Measurements from ENCODE around the gene MACROD2. TPM values are rescaled to one million over a fixed set of nuclear protein-coding genes. Genes with fewer than 3 reads are reported as not detected.

Gene MACROD2
- total RNA-seq, 4 donors from 2014 or later, result 10.0 to 24.0 (median 17.0) TPM

GRCh38 chr20:14777591-14777990, 782.3 kb downstream of the MACROD2 start:
- H3K4me3 ChIP-seq (ENCODE audit: low read depth, poor library complexity, severe bottlenecking), result no peak overlapping the region
- intact Hi-C loops (cut with DNase I; ENCODE audit: low total_unique reads), result no loop called here
- TF ChIP-seq CTCF (IDR thresholded peaks at IDR 0.05), result no peak
- TF ChIP-seq POLR2A (IDR thresholded peaks at IDR 0.05), result no peak
- no peak for DNase-seq (ENCODE audit: low spot score in 2 of 2)
- whole genome bisulfite sequencing, 2 donors, result 77 to 78% methylated on average over 3 of the region's 3 CpGs

GRCh38 chr20:14778096-14778495, 782.8 kb downstream of the MACROD2 start:
- no peak for TF ChIP-seq CTCF (IDR thresholded peaks at IDR 0.05)
- TF ChIP-seq POLR2A (IDR thresholded peaks at IDR 0.05), result no peak
- DNase-seq (ENCODE audit: low spot score in 2 of 2), result no peak
- no peak overlapping the region for H3K4me3 ChIP-seq (ENCODE audit: low read depth, poor library complexity, severe bottlenecking)
- intact Hi-C loops (cut with DNase I; ENCODE audit: low total_unique reads), result no loop called here
- WGBS, 2 donors, result 79 to 84% methylated on average over 6 of the region's 6 CpGs

GRCh38 chr20:14778875-14779274, 783.6 kb downstream of the MACROD2 start:
- WGBS, 2 donors, result 93 to 97% methylated on average over 3 of the region's 3 CpGs
- TF ChIP-seq CTCF (IDR thresholded peaks at IDR 0.05) (no peak), POLR2A (IDR thresholded peaks at IDR 0.05) (no peak)
- intact Hi-C loops (cut with DNase I; ENCODE audit: low total_unique reads), result no loop called here
- DNase-seq (ENCODE audit: low spot score in 2 of 2), result no peak
- H3K4me3 ChIP-seq (ENCODE audit: low read depth, poor library complexity, severe bottlenecking), result no peak overlapping the region

GRCh38 chr20:14780508-14780907, 785.2 kb downstream of the MACROD2 start:
- no peak overlapping the region for H3K4me3 ChIP-seq (ENCODE audit: low read depth, poor library complexity, severe bottlenecking)
- WGBS, 2 donors, result 76 to 83% methylated on average over 2 of the region's 2 CpGs
- intact Hi-C loops (cut with DNase I; ENCODE audit: low total_unique reads), result no loop called here
- DNase-seq (ENCODE audit: low spot score in 2 of 2), result no peak
- TF ChIP-seq POLR2A (IDR thresholded peaks at IDR 0.05) (no peak), CTCF (IDR thresholded peaks at IDR 0.05) (no peak)

- WGBS, 2 donors, result 97 to 99% methylated on average over 2 of the region's 2 CpGs
- intact Hi-C loops (cut with DNase I; ENCODE audit: low total_unique reads), result no loop called here
- no peak for DNase-seq (ENCODE audit: low spot score in 2 of 2)
- no peak overlapping the region for H3K4me3 ChIP-seq (ENCODE audit: low read depth, poor library complexity, severe bottlenecking)
- TF ChIP-seq POLR2A (IDR thresholded peaks at IDR 0.05) (no peak), CTCF (IDR thresholded peaks at IDR 0.05) (no peak)
Measured at GRCh38 chr20:14782731-14783130, 787.4 kb downstream of the MACROD2 start.

- no peak for DNase-seq (ENCODE audit: low spot score in 2 of 2)
- no peak for TF ChIP-seq POLR2A (IDR thresholded peaks at IDR 0.05)
- no peak overlapping the region for H3K4me3 ChIP-seq (ENCODE audit: low read depth, poor library complexity, severe bottlenecking)
- 97 to 98% methylated on average over 2 of the region's 2 CpGs for WGBS, 2 donors
- intact Hi-C loops (cut with DNase I; ENCODE audit: low total_unique reads), result no loop called here
Measured at GRCh38 chr20:14783766-14784165, 788.5 kb downstream of the MACROD2 start.
